ENCODE results near the gene MAP2K7. TPM values are rescaled to one million over a fixed set of nuclear protein-coding genes. Genes with fewer than 3 reads are reported as not detected.
A peak's percentile ranks its signal among the peaks of the same experiment; 100 is the strongest.

MAP2K7 gene
- total RNA-seq, 1 experiment from 2014 or later, result 39.4 TPM

- TF ChIP-seq ZNF512 (CRISPR knock-in tag; IDR thresholded peaks at IDR 0.05; ENCODE audit: borderline replicate concordance), result 0 out of 2 replicates have a peak, but pooled peaks have one; percentile 56
- no peak for TF ChIP-seq ETV6 (CRISPR knock-in tag; IDR thresholded peaks at IDR 0.05)
- DNase-seq (ENCODE audit: low spot score) (no peak), ATAC-seq (no peak)
- Mint-ChIP-seq H3K27ac (no peak overlapping the region), H3K36me3 (no peaks in the 10 kb centered on the region), H3K27me3 (ENCODE audit: low read depth) (peaks cover 38% of the 10 kb centered on the region), H3K9me3 (peaks cover 6% of the 10 kb centered on the region), H3K4me3 (no peak overlapping the region), H3K4me1 (peaks cover 3% of the 10 kb centered on the region)
- ChIA-PET CTCF (interaction anchor here (0.6 to 3.9 kb wide), 5 partner anchors 9 to 137 kb away, joined by 3 to 21 read pairs (median 3); partner anchors contain the start of genes MAP2K7 and PRR36), POLR2A (interaction anchor here (0.6 to 1.6 kb wide), 2 partner anchors 20 to 425 kb away, joined by 4 read pairs; partner anchors contain the start of gene MAP2K7)
Observed at GRCh38 chr19:7883796-7884570, 19.7 kb upstream of the MAP2K7 start.

GRCh38 chr19:7885818-7886217, 17.9 kb upstream of the MAP2K7 start:
- no peak for ATAC-seq
- Mint-ChIP-seq H3K4me3 (no peak overlapping the region), H3K36me3 (no peaks in the 10 kb centered on the region), H3K27ac (no peak overlapping the region), H3K4me1 (peaks cover 3% of the 10 kb centered on the region), H3K27me3 (ENCODE audit: low read depth) (peaks cover 54% of the 10 kb centered on the region), H3K9me3 (peaks cover 6% of the 10 kb centered on the region)
- TF ChIP-seq TP53 (CRISPR knock-in tag; IDR thresholded peaks at IDR 0.05) (no peak), RORB (CRISPR knock-in tag; IDR thresholded peaks at IDR 0.05) (no peak), NFE2L1 (CRISPR knock-in tag; IDR thresholded peaks at IDR 0.05) (no peak), FOXP4 (CRISPR knock-in tag; IDR thresholded peaks at IDR 0.05) (no peak), ZNF232 (CRISPR knock-in tag; IDR thresholded peaks at IDR 0.05) (no peak), FOXK1 (CRISPR knock-in tag; IDR thresholded peaks at IDR 0.05) (no peak), IRF2 (CRISPR knock-in tag; IDR thresholded peaks at IDR 0.05; ENCODE audit: borderline replicate concordance, low read depth) (no peak), SP1 (CRISPR knock-in tag; conservative IDR thresholded peaks at IDR 0.05) (no peak), ZMAT4 (CRISPR knock-in tag; IDR thresholded peaks at IDR 0.05) (no peak), HMGXB4 (CRISPR knock-in tag; IDR thresholded peaks at IDR 0.05) (no peak), TCF7 (CRISPR knock-in tag; IDR thresholded peaks at IDR 0.05; ENCODE audit: low read depth) (no peak), CREB1 (CRISPR knock-in tag; IDR thresholded peaks at IDR 0.05) (no peak), ESRRA (CRISPR knock-in tag; IDR thresholded peaks at IDR 0.05; ENCODE audit: borderline replicate concordance) (no peak), IRF1 (CRISPR knock-in tag; IDR thresholded peaks at IDR 0.05) (no peak), ARID4B (CRISPR knock-in tag; IDR thresholded peaks at IDR 0.05; ENCODE audit: borderline replicate concordance) (no peak), MXD4 (CRISPR knock-in tag; IDR thresholded peaks at IDR 0.05; ENCODE audit: borderline replicate concordance) (no peak), KAT7 (CRISPR knock-in tag; IDR thresholded peaks at IDR 0.05; ENCODE audit: borderline replicate concordance) (no peak)
- DNase-seq (ENCODE audit: low spot score), result no peak
- ChIA-PET POLR2A (interaction anchor here (1.0 kb wide), 1 partner anchor 15 kb away, joined by 3 read pairs; no protein-coding TSS in a partner anchor), CTCF (interaction anchor here (0.9 to 4.7 kb wide), 2 partner anchors 17 to 24 kb away, joined by 3 to 30 read pairs; no protein-coding TSS in a partner anchor)
